ENCODE data around the gene TBC1D22A. TPM values are rescaled to one million over a fixed set of nuclear protein-coding genes. Genes with fewer than 3 reads are reported as not detected.

TBC1D22A gene
- total RNA-seq, 4 donors from 2014 or later: 42.6 to 70.4 (median 55.1) TPM

- peak in 1 of 3 donors; percentile 34 for DNase-seq
- TF ChIP-seq CTCF (IDR thresholded peaks at IDR 0.05): no peak
- no peak for TF ChIP-seq POLR2A (IDR thresholded peaks at IDR 0.05)
- Histone ChIP-seq H3K27ac (no peak overlapping the region), H3K36me3 (peaks cover 0 to 22% (median 0%) of the 10 kb centered on the region in 3 donors), H3K9me3 (no peaks in the 10 kb centered on the region), H3K4me3 (no peak overlapping the region), H3K27me3 (no peaks in the 10 kb centered on the region), H3K4me1 (no peaks in the 10 kb centered on the region)
These were observed 350.8 kb downstream of the TBC1D22A start for GRCh38 chr22:47112994-47113852.

- no peak for DNase-seq
- Histone ChIP-seq H3K27me3 (no peaks in the 10 kb centered on the region), H3K27ac (no peak overlapping the region), H3K4me3 (no peak overlapping the region), H3K9me3 (no peaks in the 10 kb centered on the region), H3K4me1 (no peaks in the 10 kb centered on the region), H3K36me3 (peaks cover 0 to 22% (median 0%) of the 10 kb centered on the region in 3 donors)
- TF ChIP-seq CTCF (IDR thresholded peaks at IDR 0.05) (no peak), POLR2A (IDR thresholded peaks at IDR 0.05) (no peak)
These were observed 351.5 kb downstream of the TBC1D22A start for GRCh38 chr22:47113853-47114415.

DNA sequence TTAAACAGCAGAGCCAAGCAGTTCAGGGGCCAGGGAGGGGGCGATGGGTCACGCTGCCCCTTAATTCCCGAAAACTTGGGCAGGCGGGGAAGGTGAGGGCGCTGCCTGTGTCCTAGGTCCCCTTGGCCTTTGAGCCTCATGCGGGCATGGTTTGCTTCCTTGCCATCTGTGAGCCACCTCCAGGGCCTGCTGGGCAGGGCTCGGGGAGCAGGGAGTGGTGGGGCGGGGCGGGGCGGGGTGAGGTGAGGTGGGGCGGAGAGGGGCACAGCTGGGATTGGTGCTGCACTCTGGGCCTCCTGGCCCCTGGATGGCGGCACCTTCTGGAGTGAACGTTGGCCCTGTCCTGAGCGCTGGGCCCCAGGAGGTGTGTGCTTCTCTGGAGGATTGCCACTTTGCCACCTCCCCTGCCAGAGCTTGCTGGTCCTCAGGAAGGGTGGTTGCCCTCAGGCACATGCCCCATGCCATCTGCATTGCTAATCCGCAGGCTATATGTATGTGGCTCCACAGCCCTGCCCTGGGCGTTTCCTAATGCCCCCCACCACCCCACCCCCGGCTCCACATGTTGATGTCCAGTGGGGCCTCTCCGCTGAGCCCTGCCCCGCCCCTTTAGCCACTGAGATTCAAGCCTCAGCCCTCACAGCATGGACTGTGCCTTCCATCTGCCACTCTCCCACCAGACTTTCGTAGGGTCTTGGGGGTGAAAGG is 352.5 kb downstream of the TBC1D22A start:
- Histone ChIP-seq H3K27ac (no peak overlapping the region), H3K27me3 (no peaks in the 10 kb centered on the region), H3K36me3 (peaks cover 0 to 22% (median 0%) of the 10 kb centered on the region in 3 donors), H3K4me3 (no peak overlapping the region), H3K4me1 (no peaks in the 10 kb centered on the region), H3K9me3 (no peaks in the 10 kb centered on the region)
- peak in 1 of 3 donors; percentile 64 for DNase-seq
- no peak for TF ChIP-seq POLR2A (IDR thresholded peaks at IDR 0.05)

- peak in 1 of 3 donors; percentile 34 for DNase-seq
These were observed 353.1 kb downstream of the TBC1D22A start for GRCh38 chr22:47115518-47115890.

DNA sequence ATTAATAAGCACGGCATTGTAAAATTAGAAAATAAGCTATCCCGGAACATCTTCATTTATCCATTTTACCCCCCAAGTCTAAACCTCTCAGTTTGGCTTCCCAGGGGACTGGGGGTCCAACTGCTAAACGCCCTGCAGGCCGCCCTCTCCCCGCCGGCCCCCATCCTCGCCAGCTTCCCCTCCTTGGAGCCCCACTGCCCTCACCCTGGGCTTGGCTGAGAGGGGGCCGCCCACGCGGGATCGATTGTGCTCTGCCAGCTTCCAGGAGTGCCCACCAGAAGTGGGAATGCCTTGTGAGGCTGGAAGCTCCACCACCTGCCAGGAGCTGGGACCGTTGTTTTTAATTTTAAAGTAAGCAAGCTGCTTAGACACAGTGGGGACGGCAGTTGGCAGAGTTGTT is 353.5 kb downstream of the TBC1D22A start:
- TF ChIP-seq CTCF (IDR thresholded peaks at IDR 0.05): no peak
- H3K9me3 ChIP-seq: no peaks in the 10 kb centered on the region
- H3K27me3 ChIP-seq: no peaks in the 10 kb centered on the region
- peaks cover 0 to 22% (median 0%) of the 10 kb centered on the region in 3 donors for H3K36me3 ChIP-seq
- DNase-seq: no peak
- no peak overlapping the region for H3K27ac ChIP-seq
- no peak overlapping the region for H3K4me3 ChIP-seq
- no peaks in the 10 kb centered on the region for H3K4me1 ChIP-seq

More at GRCh38 chr22:47115518-47115890, 353.1 kb downstream of the TBC1D22A start:
- no peaks in the 10 kb centered on the region for H3K27me3 ChIP-seq
- no peaks in the 10 kb centered on the region for H3K4me1 ChIP-seq
- peaks cover 0 to 22% (median 0%) of the 10 kb centered on the region in 3 donors for H3K36me3 ChIP-seq
- no peak overlapping the region for H3K27ac ChIP-seq
- no peaks in the 10 kb centered on the region for H3K9me3 ChIP-seq
- TF ChIP-seq POLR2A (IDR thresholded peaks at IDR 0.05) (no peak), CTCF (IDR thresholded peaks at IDR 0.05) (no peak)
- H3K4me3 ChIP-seq: no peak overlapping the region

Measured in Peyer's patch (tissue), 4 donors.